ENCODE results near the gene SGMS2. TPM values are rescaled to one million over a fixed set of nuclear protein-coding genes. Genes with fewer than 3 reads are reported as not detected.

SGMS2 gene
- total and polyA plus RNA-seq, 9 of the 15 experiments (the other 6 are each of a cell fraction or from before 2014, with no cell fraction given): 0.07 to 0.25 (median 0.11) TPM; not detected in 5

- no TSS peak for BruUV-seq (replicated peaks)
- Histone ChIP-seq H3K9me3 (replicated peaks; ENCODE audit: control insufficient read depth, insufficient read depth, low read depth, low read length) (no peaks in the 10 kb centered on the region), H3K79me2 (ENCODE audit: control insufficient read depth, insufficient read depth, low read length) (no peaks in the 10 kb centered on the region), H3K4me2 (ENCODE audit: insufficient read depth, low read length) (no peak overlapping the region), H2AFZ (ENCODE audit: low read depth, low read length) (no peak overlapping the region), H3K36me3 (ENCODE audit: control insufficient read depth, insufficient read depth, low read length) (no peaks in the 10 kb centered on the region), H3K9ac (ENCODE audit: insufficient read depth in 1 of 2, low read depth in 2 of 2, low read length in 2 of 2) (no peak overlapping the region), H3K4me1 (replicated peaks in 1 of 2; ENCODE audit: control insufficient read depth in 2 of 2, insufficient read depth in 2 of 2, low read length in 2 of 2) (no peaks in the 10 kb centered on the region), H4K20me1 (replicated peaks; ENCODE audit: control insufficient read depth, insufficient read depth, low read length) (no peaks in the 10 kb centered on the region), H3K4me3 (no peak overlapping the region), H3K27ac (ENCODE audit: extremely low read depth, low read depth, low read length) (no peak overlapping the region), H3K27me3 (ENCODE audit: control insufficient read depth in 2 of 2, insufficient read depth in 2 of 2, low read length in 2 of 2) (no peaks in the 10 kb centered on the region), H3K9me1 (ENCODE audit: control insufficient read depth, insufficient read depth, low read length) (no peaks in the 10 kb centered on the region)
- 0% methylated on average over 2 of the region's 2 CpGs for WGBS (ENCODE audit: insufficient coverage, low coverage, missing lambda C conversion rate)
- in situ Hi-C loops (cut with MboI): no loop called here
- intact Hi-C loops (cut with micrococcal nuclease): no loop called here
- DNase-seq (ENCODE audit: extremely low read depth in 1 of 4, low spot score in 3 of 4): no peak
- FAIRE-seq: no peak
- TF ChIP-seq CAMTA2 (CRISPR knock-in tag; conservative IDR thresholded peaks at IDR 0.05): no peak
- no peak for TF ChIP-seq MXI1 (IDR thresholded peaks at IDR 0.05; ENCODE audit: low read depth, low read length)
- no peak for TF ChIP-seq TBL1XR1 (IDR thresholded peaks at IDR 0.05; ENCODE audit: low read length in 2 of 2)
- no peak for TF ChIP-seq CCAR2 (IDR thresholded peaks at IDR 0.05; ENCODE audit: low read depth, low read length)
- no peak for TF ChIP-seq GATA2 (CRISPR knock-in tag; IDR thresholded peaks at IDR 0.05)
- no peak for ATAC-seq
- ChIA-PET POLR2A (no interaction called here), CTCF (ENCODE audit: low intra/inter-chr PET ratio) (no interaction called here)
Measured at GRCh38 chr4:107890779-107891178, 66.0 kb downstream of the SGMS2 start.

- POLR2A ChIA-PET: no interaction called here
Measured at GRCh38 chr4:107891299-107891698, 66.6 kb downstream of the SGMS2 start.

More at GRCh38 chr4:107891299-107891698, 66.6 kb downstream of the SGMS2 start:
- no peak overlapping the region for H3K4me3 ChIP-seq
- no peak for ATAC-seq
- no peak overlapping the region for H3K9ac ChIP-seq (ENCODE audit: insufficient read depth in 1 of 2, low read depth in 2 of 2, low read length in 2 of 2)
- H3K4me2 ChIP-seq (ENCODE audit: insufficient read depth, low read length): no peak overlapping the region
- no peaks in the 10 kb centered on the region for H3K9me1 ChIP-seq (ENCODE audit: control insufficient read depth, insufficient read depth, low read length)
- CTCF ChIA-PET (ENCODE audit: low intra/inter-chr PET ratio): no interaction called here
- BruUV-seq (replicated peaks): no TSS peak
- H3K9me3 ChIP-seq (replicated peaks; ENCODE audit: control insufficient read depth, insufficient read depth, low read depth, low read length): no peaks in the 10 kb centered on the region
- H3K4me1 ChIP-seq (replicated peaks in 1 of 2; ENCODE audit: control insufficient read depth in 2 of 2, insufficient read depth in 2 of 2, low read length in 2 of 2): no peaks in the 10 kb centered on the region
- intact Hi-C loops (cut with micrococcal nuclease) (no loop called here), in situ Hi-C loops (cut with MboI) (no loop called here)
- FAIRE-seq: no peak
- no peaks in the 10 kb centered on the region for H3K79me2 ChIP-seq (ENCODE audit: control insufficient read depth, insufficient read depth, low read length)
- no peaks in the 10 kb centered on the region for H3K36me3 ChIP-seq (ENCODE audit: control insufficient read depth, insufficient read depth, low read length)
- no peaks in the 10 kb centered on the region for H4K20me1 ChIP-seq (replicated peaks; ENCODE audit: control insufficient read depth, insufficient read depth, low read length)
- H3K27me3 ChIP-seq (ENCODE audit: control insufficient read depth in 2 of 2, insufficient read depth in 2 of 2, low read length in 2 of 2): no peaks in the 10 kb centered on the region
- TF ChIP-seq BRD4 (IDR thresholded peaks at IDR 0.05): no peak
- TF ChIP-seq CEBPB (tag; IDR thresholded peaks at IDR 0.05): peak; percentile 38; the same call in 1 of the 2 replicates
- TF ChIP-seq, protein P1, sequence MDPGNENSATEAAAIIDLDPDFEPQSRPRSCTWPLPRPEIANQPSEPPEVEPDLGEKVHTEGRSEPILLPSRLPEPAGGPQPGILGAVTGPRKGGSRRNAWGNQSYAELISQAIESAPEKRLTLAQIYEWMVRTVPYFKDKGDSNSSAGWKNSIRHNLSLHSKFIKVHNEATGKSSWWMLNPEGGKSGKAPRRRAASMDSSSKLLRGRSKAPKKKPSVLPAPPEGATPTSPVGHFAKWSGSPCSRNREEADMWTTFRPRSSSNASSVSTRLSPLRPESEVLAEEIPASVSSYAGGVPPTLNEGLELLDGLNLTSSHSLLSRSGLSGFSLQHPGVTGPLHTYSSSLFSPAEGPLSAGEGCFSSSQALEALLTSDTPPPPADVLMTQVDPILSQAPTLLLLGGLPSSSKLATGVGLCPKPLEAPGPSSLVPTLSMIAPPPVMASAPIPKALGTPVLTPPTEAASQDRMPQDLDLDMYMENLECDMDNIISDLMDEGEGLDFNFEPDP (CRISPR knock-in tag; IDR thresholded peaks at IDR 0.05): no peak
- TF ChIP-seq ZNF561 (CRISPR knock-in tag; conservative IDR thresholded peaks at IDR 0.05): no peak
- no peak for TF ChIP-seq FUS (optimal IDR thresholded peaks at IDR 0.05; ENCODE audit: low read depth, low read length)
- DNase-seq (ENCODE audit: extremely low read depth in 1 of 4, low spot score in 3 of 4): no peak
- H3K27ac ChIP-seq (ENCODE audit: extremely low read depth, low read depth, low read length): no peak overlapping the region
- H2AFZ ChIP-seq (ENCODE audit: low read depth, low read length): no peak overlapping the region
